ENCODE measurements around the gene TRMT61A.

GRCh38 chr14:103519837-103520212 is 9.2 kb upstream of the TRMT61A start:
- TF ChIP-seq TAF1 (IDR thresholded peaks at IDR 0.05; ENCODE audit: borderline replicate concordance, low read depth, low read length) (no peak), POLR2AphosphoS5 (IDR thresholded peaks at IDR 0.05; ENCODE audit: low read depth, low read length) (no peak), POLR2A (IDR thresholded peaks at IDR 0.05; ENCODE audit: low read depth, low read length) (no peak)

Measured in GM12892 (cell line).